NCI-H2171 treated with DMSO at 0.1 percent for 48 hours (cell line): ENCODE measurements around the gene GUCA2B.

Experiments used
- DNase-seq: peaks from one replicate; lab custom pipeline; 2025; lab: John Stamatoyannopoulos, UW

Gene GUCA2B

GRCh38 chr1:42186152-42186551 is 32.9 kb downstream of the GUCA2B start:
- no peak for DNase-seq

- no peak for DNase-seq
These were observed 37.0 kb downstream of the GUCA2B start for GRCh38 chr1:42189931-42190853.

- DNase-seq, result no peak
These were observed 38.1 kb downstream of the GUCA2B start for GRCh38 chr1:42191319-42191718.

GRCh38 chr1:42192106-42192505 is 38.9 kb downstream of the GUCA2B start:
- DNase-seq, result no peak

GRCh38 chr1:42195841-42196240 is 42.6 kb downstream of the GUCA2B start:
- no peak for DNase-seq

GRCh38 chr1:42198251-42198650 is 45.0 kb downstream of the GUCA2B start:
- DNase-seq, result no peak

GRCh38 chr1:42201986-42202385 is 48.8 kb downstream of the GUCA2B start:
- no peak for DNase-seq
